ENCODE data around the gene TMEM116.

The TMEM116 gene

GRCh38 chr12:111932241-111932640 is 80.7 kb downstream of the TMEM116 start:
- no peak for TF ChIP-seq EP300 (IDR thresholded peaks at IDR 0.05; ENCODE audit: borderline replicate concordance)
- no peak for TF ChIP-seq NFIC (IDR thresholded peaks at IDR 0.05)
- TF ChIP-seq ZBTB7A (IDR thresholded peaks at IDR 0.05; ENCODE audit: low read depth): no peak
- no peak for TF ChIP-seq TAF1 (IDR thresholded peaks at IDR 0.05; ENCODE audit: low read depth)
- no peak for TF ChIP-seq TCF12 (IDR thresholded peaks at IDR 0.05; ENCODE audit: low read depth)
- no peak for TF ChIP-seq REST (IDR thresholded peaks at IDR 0.05; ENCODE audit: low read depth)
- no peak for TF ChIP-seq EGR1 (IDR thresholded peaks at IDR 0.05)
- no peak for TF ChIP-seq YY1 (IDR thresholded peaks at IDR 0.05; ENCODE audit: low read depth)

- TF ChIP-seq USF1 (IDR thresholded peaks at IDR 0.05): no peak
- TF ChIP-seq EP300 (IDR thresholded peaks at IDR 0.05; ENCODE audit: borderline replicate concordance): no peak
Measured at GRCh38 chr12:111927346-111927745, 85.6 kb downstream of the TMEM116 start.

GRCh38 chr12:111926631-111927030 is 86.3 kb downstream of the TMEM116 start:
- TF ChIP-seq NFIC (IDR thresholded peaks at IDR 0.05): no peak
- TF ChIP-seq ZBTB7A (IDR thresholded peaks at IDR 0.05; ENCODE audit: low read depth): no peak
- TF ChIP-seq YY1 (IDR thresholded peaks at IDR 0.05; ENCODE audit: low read depth): no peak
- TF ChIP-seq EGR1 (IDR thresholded peaks at IDR 0.05): no peak
- no peak for TF ChIP-seq CEBPB (IDR thresholded peaks at IDR 0.05)
- no peak for TF ChIP-seq USF1 (IDR thresholded peaks at IDR 0.05)
- no peak for TF ChIP-seq CREB1 (IDR thresholded peaks at IDR 0.05; ENCODE audit: low read depth)
- no peak for TF ChIP-seq TEAD4 (IDR thresholded peaks at IDR 0.05)
- no peak for TF ChIP-seq FOXM1 (IDR thresholded peaks at IDR 0.05; ENCODE audit: borderline replicate concordance, low read depth)
- no peak for TF ChIP-seq MAX (IDR thresholded peaks at IDR 0.05)
- no peak for TF ChIP-seq RAD21 (IDR thresholded peaks at IDR 0.05; ENCODE audit: low read depth)
- no peak for TF ChIP-seq EP300 (IDR thresholded peaks at IDR 0.05; ENCODE audit: borderline replicate concordance)
- TF ChIP-seq TAF1 (IDR thresholded peaks at IDR 0.05; ENCODE audit: low read depth): no peak
- TF ChIP-seq REST (IDR thresholded peaks at IDR 0.05; ENCODE audit: low read depth): no peak
- no peak for TF ChIP-seq TCF12 (IDR thresholded peaks at IDR 0.05; ENCODE audit: low read depth)

- TF ChIP-seq USF1 (IDR thresholded peaks at IDR 0.05) (no peak), NFIC (IDR thresholded peaks at IDR 0.05) (no peak), ZBTB7A (IDR thresholded peaks at IDR 0.05; ENCODE audit: low read depth) (no peak), FOXM1 (IDR thresholded peaks at IDR 0.05; ENCODE audit: borderline replicate concordance, low read depth) (no peak), TEAD4 (IDR thresholded peaks at IDR 0.05) (no peak), CREB1 (IDR thresholded peaks at IDR 0.05; ENCODE audit: low read depth) (no peak), MAX (IDR thresholded peaks at IDR 0.05) (no peak), EP300 (IDR thresholded peaks at IDR 0.05; ENCODE audit: borderline replicate concordance) (no peak), CEBPB (IDR thresholded peaks at IDR 0.05) (no peak), TCF12 (IDR thresholded peaks at IDR 0.05; ENCODE audit: low read depth) (no peak), TAF1 (IDR thresholded peaks at IDR 0.05; ENCODE audit: low read depth) (no peak), YY1 (IDR thresholded peaks at IDR 0.05; ENCODE audit: low read depth) (no peak), EGR1 (IDR thresholded peaks at IDR 0.05) (no peak), RAD21 (IDR thresholded peaks at IDR 0.05; ENCODE audit: low read depth) (no peak), REST (IDR thresholded peaks at IDR 0.05; ENCODE audit: low read depth) (no peak)
Measured at GRCh38 chr12:111925171-111925570, 87.8 kb downstream of the TMEM116 start.

Data from Ishikawa (cell line).